CD4-positive, alpha-beta T cell (primary cell): ENCODE data around the gene TOR2A. TPM values are rescaled to one million over a fixed set of nuclear protein-coding genes. Genes with fewer than 3 reads are reported as not detected.

ENCODE experiments used
- ATAC-seq: fragments of 200-7000 bp; cut with Tn5 transposase; one replicate; pipeline ENCODE4 v1.10.0; 2022; ENCODE audit warnings: mild to moderate bottlenecking; ENCODE audit not compliant: poor library complexity
- CTCF ChIA-PET: fragments of 350-600 bp; sonication (Branson Sonifier 250); formaldehyde crosslinking; loops from one replicate; lab custom pipeline; 2021; ENCODE audit warnings: antibody characterized with exemption, inconsistent platforms; lab: Charles Lee
- POLR2A ChIA-PET: fragments of 350-600 bp; sonication (Branson Sonifier 250); formaldehyde crosslinking; loops from one replicate; lab custom pipeline; 2021; ENCODE audit warnings: antibody characterized with exemption, inconsistent platforms; lab: Charles Lee
- DNase-seq, 14 experiments: peaks; one replicate each; pipeline ENCODE4 v3.0.0-alpha.2; 2013 to 2020; ENCODE audit warnings: mixed read lengths in 2 of 14
- H3K27ac ChIP-seq, 2 donors: one replicate each; pipeline versions ENCODE4 v1.5.1 to v1.7.0; 2013; ENCODE audit warnings: low read length in 2 of 2, low read depth in 1 of 2, mild to moderate bottlenecking in 1 of 2
- H3K27me3 ChIP-seq, 2 experiments: 1 replicate in 1 of 2; 2 replicates in 1 of 2; pipeline versions ENCODE4 v1.6.1 to v1.7.0; 2013; ENCODE audit warnings: low read length in 2 of 2, control low read depth in 1 of 2, mild to moderate bottlenecking in 1 of 2, moderate library complexity in 1 of 2; ENCODE audit not compliant: insufficient read depth in 2 of 2, control insufficient read depth in 1 of 2
- H3K36me3 ChIP-seq: one replicate; pipeline ENCODE4 v1.6.1; 2013; ENCODE audit warnings: low read length, control low read depth; ENCODE audit not compliant: insufficient read depth
- H3K4me1 ChIP-seq: one replicate; pipeline ENCODE4 v1.6.1; 2013; ENCODE audit warnings: low read length, control low read depth; ENCODE audit not compliant: insufficient read depth
- H3K4me3 ChIP-seq: one replicate; pipeline ENCODE4 v1.5.1; 2013; ENCODE audit warnings: mild to moderate bottlenecking, low read length, moderate library complexity
- H3K9me3 ChIP-seq, 2 experiments: 1 replicate in 1 of 2; 2 replicates in 1 of 2; pipeline versions ENCODE4 v1.6.1 to v1.7.0; 2013; ENCODE audit warnings: low read length in 2 of 2, mild to moderate bottlenecking in 2 of 2, control low read depth in 1 of 2, moderate library complexity in 1 of 2; ENCODE audit not compliant: control insufficient read depth in 1 of 2, insufficient read depth in 1 of 2
- H3K27ac Mint-ChIP-seq: one replicate; pipeline ENCODE4 v1.8.0; 2020; ENCODE audit warnings: mixed read lengths
- H3K27me3 Mint-ChIP-seq: one replicate; pipeline ENCODE4 v1.8.0; 2021; ENCODE audit warnings: mixed read lengths
- H3K36me3 Mint-ChIP-seq: one replicate; pipeline ENCODE4 v1.8.0; 2021; ENCODE audit warnings: low read depth, mixed read lengths
- H3K4me1 Mint-ChIP-seq: one replicate; pipeline ENCODE4 v1.8.0; 2021; ENCODE audit warnings: low read depth, mixed read lengths
- H3K4me3 Mint-ChIP-seq: one replicate; pipeline ENCODE4 v1.8.0; 2020; ENCODE audit warnings: mild to moderate bottlenecking, mixed read lengths
- H3K9me3 Mint-ChIP-seq: one replicate; pipeline ENCODE4 v1.8.0; 2020; ENCODE audit warnings: mixed read lengths
- CTCF ChIP-seq: fragments of 200-600 bp; IDR thresholded peaks from one replicate; pipeline ENCODE4 v1.8.0; 2022; ENCODE audit warnings: antibody characterized with exemption, mild to moderate bottlenecking
- intact Hi-C, 2 experiments: fragments of 100-400 bp; cut with DNase I in 1 of 2; cut with micrococcal nuclease in 1 of 2; formaldehyde crosslinking; loops; one replicate each; pipeline versions ENCODE4 v1.15.1 to v1.9.0; 2023 to 2025; cut with DNase I, micrococcal nuclease
- polyA plus RNA-seq, 2 donors: library from polyadenylated mRNA; unstranded; fragments of 120-200 nt; gene quantifications; one replicate each; pipeline ENCODE4 v1.2.1, GENCODE V29; 2013
- total RNA-seq, 174 experiments: library from RNA in 2 of 174; stranded (reverse) in 2 of 174; gene quantifications; one replicate each; pipeline ENCODE4 v1.2.3 and lab custom pipeline; 2021 to 2026

The TOR2A gene
- total RNA-seq (1 to 10 TPM; 7.6 to 8.2 TPM), total RNA-seq (lab: John Stamatoyannopoulos, UW) (2.6 to 21.4 (median 13.0) reads per million in 172 experiments)
- 17.4 TPM for polyA plus RNA-seq (2013, experiment 1 of 2)
- 16.6 TPM for polyA plus RNA-seq (2013, experiment 2 of 2)

DNA sequence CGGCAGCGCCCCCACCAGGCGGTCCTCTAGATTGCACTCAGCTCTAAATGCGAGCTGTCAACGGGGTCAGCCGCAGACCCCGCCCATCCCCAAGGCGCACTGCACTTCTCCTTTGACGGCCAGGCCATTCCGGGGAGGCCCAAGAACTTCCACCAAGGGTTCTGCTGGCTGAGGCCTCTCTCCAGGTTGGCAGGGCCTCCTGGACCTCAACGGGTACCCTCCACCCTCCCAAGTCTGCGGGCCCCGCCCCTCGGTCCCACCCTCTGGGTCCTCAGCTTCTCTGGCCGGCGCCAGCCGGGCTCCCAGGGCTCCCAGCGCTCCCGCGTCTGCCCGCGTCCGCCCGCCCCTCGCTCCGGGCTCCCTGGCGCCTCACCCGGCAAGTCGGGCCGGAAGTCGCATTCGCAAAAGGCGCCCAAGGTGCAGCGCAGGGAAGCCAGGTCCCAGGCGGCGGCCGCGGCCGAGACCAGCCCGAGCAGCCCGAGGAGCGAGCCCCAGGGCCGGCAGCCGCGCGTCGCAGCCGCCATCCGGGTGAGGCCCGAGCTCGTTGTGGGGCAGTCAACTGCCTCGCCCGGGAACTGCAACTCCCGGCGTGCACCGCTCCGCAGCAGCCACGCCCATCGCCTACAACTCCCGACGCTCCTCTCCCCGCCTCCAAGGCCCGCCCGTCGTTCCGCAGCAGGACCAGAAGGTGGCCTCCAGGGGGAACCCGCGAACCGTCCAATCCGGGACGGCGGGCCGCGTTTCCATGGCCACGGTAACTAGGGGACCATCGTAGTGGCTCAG lies at the start of gene TOR2A:
TSS of gene TOR2A (minus strand) at position 548 of the 783 bp plus-strand sequence. CDS start at position 524, 24 bp downstream.
- Mint-ChIP-seq H3K27ac (peak within 1 kb of the TSS; percentile 83), H3K27me3 (no peaks in the 10 kb centered on the region), H3K36me3 (peaks cover 27% of the 10 kb centered on the region), H3K9me3 (no peaks in the 10 kb centered on the region), H3K4me3 (peak within 1 kb of the TSS; percentile 99), H3K4me1 (peaks cover 16% of the 10 kb centered on the region)
- ChIA-PET CTCF (interaction anchor here (0.6 to 3.2 kb wide), 48 partner anchors 11 to 332 kb away, joined by 3 to 43 read pairs (median 5); partner anchors contain the start of genes CDK9, FPGS, NAIF1 and PTRH1), POLR2A (interaction anchor here (0.6 to 2.3 kb wide), 19 partner anchors 15 to 541 kb away, joined by 3 to 40 read pairs (median 6); partner anchors contain the start of genes CDK9, GOLGA2, LRSAM1 and PIP5KL1)
- Histone ChIP-seq H3K4me1 (peaks cover 22% of the 10 kb centered on the region), H3K9me3 (no peaks in the 10 kb centered on the region), H3K27me3 (no peaks in the 10 kb centered on the region), H3K36me3 (peaks cover 41% of the 10 kb centered on the region), H3K27ac (peak within 1 kb of the TSS; percentile 73 to 75), H3K4me3 (peak within 1 kb of the TSS; percentile 61)
- intact Hi-C loops: loop anchor here (1.0 to 10.0 kb wide), 12 partner anchors 36 to 794 kb away; partner anchors contain the start of genes ST6GALNAC4 (in 1 of the 2) and STXBP1 (in 1 of the 2)
- ATAC-seq (peak; percentile 93), DNase-seq (peak; percentile 97 to 100 (median 98))
- peak; percentile 81 for TF ChIP-seq CTCF

DNA sequence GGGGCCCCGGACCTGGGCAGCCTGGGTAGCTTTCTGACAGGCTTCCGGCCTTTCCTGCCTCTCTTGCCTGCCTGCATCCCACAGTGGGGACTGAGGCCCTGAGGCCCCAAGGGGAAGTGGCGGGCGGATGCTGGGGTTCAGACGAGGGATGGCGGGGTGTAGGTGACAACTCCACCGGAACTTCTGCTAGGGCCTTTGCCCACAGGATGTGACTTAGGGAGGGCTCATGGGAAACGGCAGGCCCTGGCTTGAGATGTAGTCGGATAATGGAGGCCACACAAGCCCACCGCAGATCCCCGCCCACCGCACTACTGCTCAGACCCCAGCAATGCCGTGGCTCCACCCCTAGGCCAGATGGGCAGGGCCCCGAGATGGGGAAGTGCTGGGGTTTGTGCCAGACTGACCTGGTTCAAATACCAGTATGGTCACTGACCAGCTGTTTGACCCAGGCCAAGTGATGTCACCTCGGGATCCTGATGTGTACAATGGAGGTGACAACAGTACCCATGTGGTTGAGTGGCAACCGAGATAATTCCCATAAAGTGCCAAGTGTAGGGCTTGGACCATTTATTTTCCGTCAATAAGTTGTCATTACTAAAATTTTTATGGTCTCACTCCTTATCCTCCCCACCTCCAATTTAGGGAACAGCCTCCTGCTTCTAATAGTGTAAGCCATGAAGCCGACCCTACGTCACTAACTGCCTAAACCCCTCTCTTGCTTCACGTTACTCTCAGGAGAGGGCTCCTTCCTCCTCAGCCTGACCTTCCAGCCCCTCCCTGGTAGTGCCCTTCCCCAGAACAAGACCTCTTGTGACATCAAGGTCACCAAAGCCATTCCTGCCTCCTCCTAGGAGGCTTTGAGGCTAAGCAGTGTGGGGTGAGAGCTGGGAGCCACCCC lies 48.3 kb upstream of the TOR2A start:
- Histone ChIP-seq H3K9me3 (no peaks in the 10 kb centered on the region), H3K4me1 (peaks cover 87% of the 10 kb centered on the region), H3K4me3 (peak overlapping the region; percentile 37), H3K27ac (peak overlapping the region; percentile 85 to 89), H3K27me3 (no peaks in the 10 kb centered on the region), H3K36me3 (peaks cover 15% of the 10 kb centered on the region)
- ChIA-PET POLR2A (interaction anchor here (0.9 to 2.1 kb wide), 5 partner anchors 13 to 289 kb away, joined by 3 to 18 read pairs (median 4); partner anchors contain the start of gene TOR2A), CTCF (interaction anchor here (1.5 to 5.3 kb wide), 4 partner anchors 12 to 87 kb away, joined by 4 to 43 read pairs (median 4); partner anchors contain the start of gene TOR2A)
- Mint-ChIP-seq H3K27ac (peak overlapping the region; percentile 97), H3K4me3 (peak overlapping the region; percentile 81), H3K9me3 (no peaks in the 10 kb centered on the region), H3K36me3 (peaks cover 24% of the 10 kb centered on the region), H3K4me1 (peaks cover 74% of the 10 kb centered on the region), H3K27me3 (no peaks in the 10 kb centered on the region)
- intact Hi-C loops: loop anchor here in 1 of 2 experiments (1.0 kb wide), 1 partner anchor 12 kb away; no protein-coding TSS in a partner anchor
- TF ChIP-seq CTCF: no peak
- ATAC-seq (peak; percentile 20), DNase-seq (peak; percentile 41 to 94 (median 68))
